Measurements from ENCODE around the gene XPO6.

GRCh38 chr16:28219282-28219681 lies 7.5 kb upstream of the XPO6 start:
- no peak for TF ChIP-seq CTCF (IDR thresholded peaks at IDR 0.05)
- no peak for TF ChIP-seq POLR2A (IDR thresholded peaks at IDR 0.05)

Measured in tibial nerve (tissue), 3 donors.